Lung microvascular endothelial cell (primary cell): Measurements from ENCODE around the gene LHX2. TPM values are rescaled to one million over a fixed set of nuclear protein-coding genes. Genes with fewer than 3 reads are reported as not detected.
"Not testable (repeated sequence)": the region's sequence is repeated elsewhere in the genome, so short reads cannot be mapped to it uniquely, and the experiment has no call there.

Experiments used
- DNase-seq, 2 donors: peaks; one replicate each; pipeline versions ENCODE4 v3.0.0 to v3.0.0-alpha.2; 2010; ENCODE audit warnings: low read depth in 2 of 2
- total RNA-seq: library from RNA; depleted of rRNA; stranded (reverse); fragments of >200 nt; gene quantifications from 2 replicates; pipeline ENCODE4 v1.2.1, GENCODE V29; 2014

LHX2 gene, protein sequence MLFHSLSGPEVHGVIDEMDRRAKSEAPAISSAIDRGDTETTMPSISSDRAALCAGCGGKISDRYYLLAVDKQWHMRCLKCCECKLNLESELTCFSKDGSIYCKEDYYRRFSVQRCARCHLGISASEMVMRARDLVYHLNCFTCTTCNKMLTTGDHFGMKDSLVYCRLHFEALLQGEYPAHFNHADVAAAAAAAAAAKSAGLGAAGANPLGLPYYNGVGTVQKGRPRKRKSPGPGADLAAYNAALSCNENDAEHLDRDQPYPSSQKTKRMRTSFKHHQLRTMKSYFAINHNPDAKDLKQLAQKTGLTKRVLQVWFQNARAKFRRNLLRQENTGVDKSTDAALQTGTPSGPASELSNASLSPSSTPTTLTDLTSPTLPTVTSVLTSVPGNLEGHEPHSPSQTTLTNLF
- total RNA-seq: not detected in 2 replicates

DNA sequence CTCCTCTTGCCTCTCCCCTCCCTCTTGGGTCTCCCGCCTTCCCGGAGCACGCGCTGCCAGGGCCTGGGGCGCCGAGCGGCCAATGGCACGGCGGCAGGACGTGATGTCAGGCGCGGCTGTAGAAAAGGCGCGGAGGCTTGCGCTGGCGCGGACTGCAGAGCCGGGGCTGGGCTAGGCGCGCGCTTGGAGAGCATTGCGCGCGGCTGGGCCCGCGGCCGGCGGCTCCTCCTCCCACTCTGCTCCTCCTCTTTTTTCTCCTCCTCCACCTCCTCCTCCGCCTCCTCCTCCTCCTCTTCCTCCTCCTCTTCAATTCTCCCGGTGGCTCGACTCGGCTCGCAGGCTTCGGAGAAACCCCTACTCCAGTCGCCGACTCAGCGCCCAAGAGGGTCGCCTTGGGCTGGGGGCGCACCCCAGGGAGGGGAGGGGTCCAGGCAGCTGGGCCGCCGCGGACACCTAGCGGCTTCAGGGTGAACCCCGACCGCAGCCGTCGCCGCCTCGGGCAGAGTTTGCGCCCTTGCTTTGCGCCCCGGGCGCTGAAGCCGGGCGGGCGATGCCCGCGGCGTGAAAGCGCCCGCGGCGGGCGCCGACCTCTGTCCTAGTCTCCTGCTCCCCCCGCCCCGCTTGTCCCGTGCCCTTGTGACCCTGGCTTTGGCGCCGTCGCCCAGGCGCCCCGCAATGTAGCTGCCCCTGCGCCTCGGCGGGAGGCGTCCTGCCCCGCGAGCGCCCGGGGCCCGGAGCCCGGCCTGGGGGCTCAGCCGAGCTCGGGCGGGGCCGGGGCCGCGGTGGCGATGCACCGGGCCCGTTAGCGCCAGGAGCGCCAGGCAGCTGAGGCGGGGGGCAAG is at the start of gene LHX2:
Gene LHX2 (plus strand): TSS at position 309 of the 842 bp plus-strand sequence. CDS start 581 bp downstream, outside the sequence.
- peak; percentile 71 to 82 for DNase-seq

GRCh38 chr9:123964761-123965160 is 46.8 kb upstream of the LHX2 start:
- DNase-seq: no peak

DNA sequence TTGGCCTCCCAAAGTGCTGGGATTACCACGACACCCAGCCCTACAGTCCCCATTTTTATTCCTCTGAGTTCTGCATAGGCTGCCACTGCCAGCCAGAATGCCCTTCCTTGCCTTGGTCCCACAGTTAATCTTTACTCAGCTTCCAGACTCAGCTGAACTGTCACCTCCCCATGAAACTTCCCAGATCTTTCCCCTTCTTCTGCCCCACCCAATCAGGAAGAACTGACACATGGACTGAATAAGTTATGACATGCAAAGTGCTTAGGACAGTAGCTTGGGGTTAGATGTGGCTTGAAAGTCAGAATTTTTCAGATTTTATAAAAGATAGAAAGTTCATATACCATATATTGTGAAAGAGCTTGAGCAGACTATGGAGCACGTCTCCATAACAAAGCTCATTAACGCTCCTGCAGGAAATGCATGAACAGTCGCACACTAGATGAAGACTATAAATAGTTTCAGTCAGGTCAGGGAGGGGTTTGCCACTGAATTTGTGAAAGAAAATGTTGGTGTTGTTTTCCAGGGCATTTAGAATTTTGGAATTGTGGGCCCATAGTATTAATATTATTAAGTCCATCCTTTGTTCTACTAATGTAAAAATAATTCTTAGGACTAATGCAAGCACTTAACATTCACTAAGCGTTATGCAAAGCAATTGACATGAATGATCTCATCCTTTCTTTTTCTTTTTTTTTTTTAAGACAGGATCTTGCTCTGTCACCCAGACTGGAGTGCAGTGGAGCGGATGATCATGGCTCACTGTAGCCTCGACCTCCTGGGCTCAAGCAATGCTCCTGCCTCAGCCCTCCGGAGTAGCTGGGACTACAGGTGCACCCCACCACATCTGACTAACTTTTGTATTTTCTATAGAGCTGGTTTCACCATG is 45.5 kb upstream of the LHX2 start:
- no peak for DNase-seq

GRCh38 chr9:123967323-123967722 is 44.2 kb upstream of the LHX2 start:
- no peak for DNase-seq

DNA sequence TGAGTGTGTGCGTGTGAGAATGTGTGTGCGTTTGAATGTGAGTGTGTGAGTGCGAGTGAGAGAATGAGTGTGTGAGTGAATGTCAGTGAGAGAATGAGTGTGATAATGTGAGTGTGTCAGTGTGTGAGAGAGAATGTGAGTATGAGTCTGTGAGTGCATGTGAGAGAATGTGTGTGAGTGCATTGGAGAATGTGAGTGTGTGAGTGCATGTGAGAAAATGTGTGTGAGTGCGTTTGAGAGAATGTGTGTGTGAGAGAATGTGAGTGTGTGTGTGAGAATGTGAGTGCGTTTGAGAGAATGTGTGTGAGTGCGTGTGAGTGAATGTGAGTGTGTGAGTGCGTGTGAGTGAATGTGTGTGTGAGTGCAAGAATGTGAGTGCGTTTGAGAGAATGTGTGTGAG is 39.0 kb upstream of the LHX2 start:
- DNase-seq: no peak

DNA sequence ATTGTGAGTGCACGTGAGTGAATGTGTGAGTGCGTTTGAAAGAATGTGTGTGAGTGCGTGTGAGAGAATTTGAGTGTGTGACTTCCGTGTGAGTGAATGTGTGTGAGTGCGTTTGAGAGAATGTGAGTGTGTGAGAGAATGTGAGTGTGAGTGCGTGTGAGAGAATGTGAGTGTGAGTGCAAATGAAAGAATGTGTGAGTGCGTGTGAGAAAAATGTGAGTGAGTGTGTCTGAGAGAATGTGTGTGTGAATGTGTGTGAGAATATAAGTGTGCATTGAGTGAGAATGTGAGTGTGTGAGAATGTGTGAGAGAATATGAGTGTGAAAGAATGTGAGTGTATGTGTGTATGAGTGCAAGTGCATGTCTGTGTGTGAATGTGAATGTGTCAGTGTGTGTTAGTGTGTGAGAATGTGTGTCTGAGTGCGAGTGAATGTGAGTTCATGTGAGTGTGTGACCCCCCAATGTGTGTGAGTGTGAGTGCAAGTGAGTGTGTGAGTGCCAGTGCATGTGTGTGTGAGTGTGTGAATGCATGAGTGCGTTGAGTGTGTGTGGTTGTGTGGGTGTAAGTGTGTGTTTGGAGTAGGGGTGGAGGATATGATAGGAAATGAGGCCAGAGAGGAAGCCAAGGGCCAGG is 37.9 kb upstream of the LHX2 start:
- DNase-seq: no peak

- DNase-seq: no peak
Observed at GRCh38 chr9:123974471-123974870, 37.1 kb upstream of the LHX2 start.

GRCh38 chr9:123975871-123976270 is 35.7 kb upstream of the LHX2 start:
- DNase-seq: no peak

DNA sequence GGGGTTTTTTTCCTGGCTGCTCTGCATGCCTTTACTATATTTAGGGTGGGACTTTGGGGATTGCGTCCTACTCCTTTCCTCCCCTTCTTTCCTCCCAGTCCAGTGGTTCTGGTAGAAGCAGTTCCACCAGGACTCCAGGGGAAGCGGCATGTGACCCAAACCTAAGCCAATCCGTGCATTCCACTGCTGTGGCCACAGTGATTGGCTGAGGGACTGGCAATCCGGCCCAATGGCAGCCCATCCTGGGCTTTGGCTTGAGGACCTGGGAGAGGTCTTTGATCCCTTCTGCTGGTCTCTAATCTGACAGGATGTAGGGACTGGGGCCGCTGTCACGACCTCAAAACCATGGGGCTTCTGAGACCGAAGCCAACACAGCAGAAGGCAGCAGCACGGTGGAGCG is 35.0 kb upstream of the LHX2 start:
- DNase-seq: not testable (repeated sequence)

DNA sequence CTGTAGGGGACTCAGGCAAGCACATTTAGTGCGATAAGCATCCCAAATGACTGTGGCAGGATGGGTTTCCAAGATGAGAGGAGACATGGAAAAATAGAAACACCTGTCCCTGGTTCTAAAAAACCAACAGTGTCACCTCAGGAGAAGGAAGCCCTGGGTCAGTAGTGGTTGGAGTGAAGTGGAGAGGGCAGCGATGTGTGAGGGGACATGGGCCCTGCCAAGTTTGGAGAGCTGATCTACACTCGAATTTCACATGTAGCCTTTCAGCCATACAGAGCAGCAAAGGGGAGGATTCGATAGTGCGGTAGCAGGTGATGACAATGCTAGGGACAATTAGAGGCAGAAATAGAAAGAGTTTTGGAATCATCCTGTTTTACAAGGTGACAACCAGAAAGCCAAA is 32.6 kb upstream of the LHX2 start:
- no peak for DNase-seq

GRCh38 chr9:123982535-123982934 is 29.0 kb upstream of the LHX2 start:
- DNase-seq: no peak

GRCh38 chr9:123983047-123983446 is 28.5 kb upstream of the LHX2 start:
- DNase-seq: no peak

GRCh38 chr9:123984802-123985201 is 26.8 kb upstream of the LHX2 start:
- no peak for DNase-seq

- DNase-seq: no peak
Observed at GRCh38 chr9:123985869-123986268, 25.7 kb upstream of the LHX2 start.

DNA sequence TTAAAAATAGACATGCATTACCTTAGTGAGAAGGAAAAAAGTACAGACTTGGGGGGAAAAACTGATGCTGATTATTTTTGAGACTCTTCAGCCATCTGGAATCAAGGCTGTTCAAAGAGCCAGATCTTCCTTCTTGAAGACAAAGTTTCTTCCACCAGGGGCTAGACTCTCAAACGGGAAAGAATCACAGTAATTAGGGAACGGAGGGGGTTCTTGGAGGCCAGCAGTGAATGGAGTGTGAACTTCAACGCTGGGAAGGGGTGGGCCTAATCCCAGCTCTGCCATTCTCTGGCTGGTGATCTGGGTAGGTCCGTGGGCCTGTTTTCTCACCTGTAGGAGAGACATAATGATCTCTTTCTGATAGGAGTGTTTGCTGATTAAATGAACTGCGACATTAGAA is 21.1 kb upstream of the LHX2 start:
- DNase-seq: no peak

GRCh38 chr9:123992679-123993078 is 18.9 kb upstream of the LHX2 start:
- DNase-seq: not testable (repeated sequence)

- DNase-seq: no peak
Observed at GRCh38 chr9:123996731-123997421, 14.7 kb upstream of the LHX2 start.

DNA sequence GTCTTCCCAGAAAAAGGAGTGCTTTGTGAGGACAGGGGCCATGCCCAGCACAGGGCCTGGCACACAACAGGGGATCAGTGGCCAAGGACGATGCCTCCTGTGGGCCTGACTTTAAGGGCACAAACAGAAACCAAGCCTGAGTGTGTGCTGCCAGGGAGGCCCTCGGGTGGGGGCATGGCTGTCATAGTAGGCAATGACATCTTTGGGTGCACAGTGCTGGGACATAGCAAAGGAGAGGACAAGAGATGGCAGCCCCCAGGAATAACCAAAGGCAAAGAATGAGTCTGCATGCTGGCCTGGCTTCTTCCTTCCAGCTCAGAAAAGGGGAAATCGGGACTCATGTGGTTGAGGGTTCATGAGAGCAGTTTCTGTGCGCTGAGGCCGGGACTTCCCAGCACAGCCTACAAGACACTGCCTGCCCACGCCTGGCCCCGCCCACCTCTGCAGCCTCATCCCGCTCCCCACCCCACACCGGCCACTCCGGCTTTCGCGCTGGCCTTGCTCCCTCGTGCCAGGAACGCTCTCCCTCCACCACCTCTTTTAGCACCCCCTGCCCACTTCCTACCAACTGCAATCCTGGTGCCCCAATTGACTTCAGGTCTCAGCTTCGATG is 13.8 kb upstream of the LHX2 start:
- DNase-seq: no peak

DNA sequence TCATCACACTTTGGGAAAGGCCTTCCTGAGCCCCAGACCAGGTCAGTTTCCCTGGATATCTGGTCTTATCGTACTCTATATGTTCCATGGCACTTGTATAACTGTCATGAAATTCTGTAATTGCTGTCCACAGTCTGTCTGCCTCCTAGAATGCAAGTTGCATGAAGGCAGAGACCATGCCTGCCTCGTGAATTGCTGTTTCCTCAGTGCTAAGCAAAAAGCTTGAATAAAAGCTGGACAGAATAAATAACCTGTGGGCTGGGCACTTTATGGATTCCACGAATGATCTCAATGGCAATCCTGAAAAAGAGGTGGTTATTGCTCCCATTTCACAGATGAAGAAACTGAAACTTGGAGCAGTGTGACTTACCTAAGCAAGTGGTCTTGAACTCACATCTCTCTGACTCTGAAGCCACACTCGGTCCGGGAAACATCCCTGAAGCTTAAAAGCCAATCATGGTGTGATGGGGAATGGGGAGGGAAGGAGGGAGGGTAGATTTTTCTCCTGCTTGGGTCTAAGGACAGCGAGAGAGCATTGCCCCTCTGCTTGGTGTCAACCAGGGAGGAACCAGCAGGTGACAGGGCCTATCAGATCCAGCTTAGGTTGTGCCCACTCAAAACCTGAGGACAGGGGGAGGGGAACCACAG is 13.2 kb upstream of the LHX2 start:
- no peak for DNase-seq
